CD14-positive monocyte (primary cell): ENCODE measurements around the gene CCRL2. TPM values are rescaled to one million over a fixed set of nuclear protein-coding genes. Genes with fewer than 3 reads are reported as not detected.
A peak's percentile ranks its signal among the peaks of the same experiment; 100 is the strongest.

ENCODE experiments used
- DNase-seq, 3 donors: peaks; one replicate each; pipeline ENCODE4 v3.0.0-alpha.2; 2011 to 2022
- H2AFZ ChIP-seq: 2 replicates; pipeline ENCODE4 v1.6.0; 2012; ENCODE audit warnings: mild to moderate bottlenecking, low read depth, low read length, inconsistent platforms; ENCODE audit not compliant: insufficient read depth, poor library complexity, severe bottlenecking
- H3K27ac ChIP-seq, 2 donors: 1 replicate in 1 of 2; 2 replicates in 1 of 2; pipeline ENCODE4 v1.5.1; 2012 to 2013; ENCODE audit warnings: low read length in 2 of 2, control low read depth in 1 of 2, inconsistent platforms in 1 of 2, low read depth in 1 of 2, mild to moderate bottlenecking in 1 of 2
- H3K27me3 ChIP-seq, 2 donors: one replicate each; pipeline versions ENCODE4 v1.6.0 to v1.6.1; 2011 to 2013; ENCODE audit warnings: low read length in 2 of 2; ENCODE audit not compliant: control insufficient read depth in 2 of 2, insufficient read depth in 2 of 2
- H3K36me3 ChIP-seq, 2 donors: replicated peaks in 1 of 2; 1 replicate in 1 of 2; 2 replicates in 1 of 2; pipeline versions ENCODE4 v1.5.1 to v1.6.1; 2012 to 2013; ENCODE audit warnings: low read length in 2 of 2, control low read depth in 1 of 2, inconsistent platforms in 1 of 2, mild to moderate bottlenecking in 1 of 2; ENCODE audit not compliant: insufficient read depth in 2 of 2, control insufficient read depth in 1 of 2
- H3K4me1 ChIP-seq, 2 donors: 1 replicate in 1 of 2; 2 replicates in 1 of 2; pipeline versions ENCODE4 v1.5.1 to v1.6.1; 2012 to 2013; ENCODE audit warnings: low read length in 2 of 2, control low read depth in 1 of 2, inconsistent platforms in 1 of 2, mild to moderate bottlenecking in 1 of 2, moderate library complexity in 1 of 2; ENCODE audit not compliant: insufficient read depth in 2 of 2, control insufficient read depth in 1 of 2
- H3K4me2 ChIP-seq: replicated peaks from 2 replicates; pipeline ENCODE3; 2012; ENCODE audit warnings: low read length, moderate library complexity, mild to moderate bottlenecking; ENCODE audit not compliant: poor library complexity, severe bottlenecking; ENCODE audit errors: extremely low read depth
- H3K4me3 ChIP-seq, 3 experiments: fragments of 200-600 bp in 1 of 3; sonication (generic) in 1 of 3; replicated peaks in 1 of 3; 1 replicate in 2 of 3; 2 replicates in 1 of 3; pipeline ENCODE4 v1.5.1; 2011 to 2013; ENCODE audit warnings: low read length in 3 of 3, mild to moderate bottlenecking in 3 of 3, control low read depth in 2 of 3, low read depth in 2 of 3, inconsistent platforms in 1 of 3, moderate library complexity in 1 of 3
- H3K79me2 ChIP-seq: 2 replicates; pipeline ENCODE4 v1.6.0; 2012; ENCODE audit warnings: mild to moderate bottlenecking, control low read depth, inconsistent platforms, low read length, moderate library complexity; ENCODE audit not compliant: insufficient read depth
- H3K9ac ChIP-seq: 2 replicates; pipeline ENCODE4 v1.6.0; 2017; ENCODE audit warnings: low read length, mild to moderate bottlenecking; ENCODE audit not compliant: insufficient read depth, poor library complexity, severe bottlenecking
- H3K9me3 ChIP-seq, 2 donors: replicated peaks in 1 of 2; 1 replicate in 1 of 2; 2 replicates in 1 of 2; pipeline versions ENCODE4 v1.5.1 to v1.6.1; 2012 to 2013; ENCODE audit warnings: low read length in 2 of 2, control low read depth in 1 of 2; ENCODE audit not compliant: control insufficient read depth in 1 of 2, insufficient read depth in 1 of 2
- H4K20me1 ChIP-seq: 2 replicates; pipeline ENCODE4 v1.6.0; 2012; ENCODE audit warnings: mild to moderate bottlenecking, low read length, control low read depth, moderate library complexity; ENCODE audit not compliant: insufficient read depth
- H3K27ac Mint-ChIP-seq, 7 donors: one replicate each; pipeline ENCODE4 v1.8.0; 2020; ENCODE audit warnings: mild to moderate bottlenecking in 7 of 7, mixed read lengths in 7 of 7, moderate library complexity in 6 of 7, inconsistent platforms in 2 of 7
- H3K27me3 Mint-ChIP-seq, 3 donors: one replicate each; pipeline ENCODE4 v1.8.0; 2021 to 2022; ENCODE audit warnings: low read depth in 3 of 3, mild to moderate bottlenecking in 3 of 3, mixed read lengths in 3 of 3, moderate library complexity in 3 of 3, inconsistent platforms in 1 of 3
- H3K36me3 Mint-ChIP-seq, 2 donors: one replicate each; pipeline ENCODE4 v1.8.0; 2020; ENCODE audit warnings: mixed read lengths in 2 of 2, inconsistent platforms in 1 of 2, mild to moderate bottlenecking in 1 of 2
- H3K4me1 Mint-ChIP-seq: one replicate; pipeline ENCODE4 v1.8.0; 2020; ENCODE audit warnings: mild to moderate bottlenecking, mixed read lengths
- H3K4me3 Mint-ChIP-seq, 2 donors: one replicate each; pipeline ENCODE4 v1.8.0; 2020; ENCODE audit warnings: mild to moderate bottlenecking in 2 of 2, mixed read lengths in 2 of 2, moderate library complexity in 1 of 2
- H3K9me3 Mint-ChIP-seq, 7 donors: one replicate each; pipeline ENCODE4 v1.8.0; 2020 to 2022; ENCODE audit warnings: mixed read lengths in 7 of 7, mild to moderate bottlenecking in 6 of 7, moderate library complexity in 6 of 7, inconsistent platforms in 2 of 7
- WGBS: methylation state at CpG from one replicate; pipeline ENCODE4 v1.1.5; 2013; ENCODE audit warnings: missing lambda C conversion rate; ENCODE audit not compliant: insufficient coverage; 5-methylcytosine and 5-hydroxymethylcytosine counted together
- intact Hi-C, 2 donors: fragments of 100-400 bp; cut with micrococcal nuclease; formaldehyde crosslinking; loops; one replicate each; pipeline versions ENCODE4 v1.15.0 to v1.15.1; 2023
- polyA plus RNA-seq, 3 donors: library from polyadenylated mRNA; depleted of rRNA in 1 of 3; unstranded in 2 of 3; stranded (reverse) in 1 of 3; fragments of 300-500 nt in 2 of 3; fragments of >200 nt in 1 of 3; fragmentation: Illumina TruSeq in 2 of 3; gene quantifications; 1 replicate in 2 of 3; 2 replicates in 1 of 3; pipeline ENCODE4 v1.2.3, GENCODE V29; 2012 to 2021
- TF ChIP-seq, protein P1 (sequence below): fragments of 200-600 bp; IDR thresholded peaks from one replicate; pipeline ENCODE4 v1.8.0; 2022; ENCODE audit warnings: antibody characterized with exemption, mild to moderate bottlenecking

CCRL2 gene
- polyA plus RNA-seq, 3 donors = 10.2 to 15.3 (median 11.7) TPM

DNA sequence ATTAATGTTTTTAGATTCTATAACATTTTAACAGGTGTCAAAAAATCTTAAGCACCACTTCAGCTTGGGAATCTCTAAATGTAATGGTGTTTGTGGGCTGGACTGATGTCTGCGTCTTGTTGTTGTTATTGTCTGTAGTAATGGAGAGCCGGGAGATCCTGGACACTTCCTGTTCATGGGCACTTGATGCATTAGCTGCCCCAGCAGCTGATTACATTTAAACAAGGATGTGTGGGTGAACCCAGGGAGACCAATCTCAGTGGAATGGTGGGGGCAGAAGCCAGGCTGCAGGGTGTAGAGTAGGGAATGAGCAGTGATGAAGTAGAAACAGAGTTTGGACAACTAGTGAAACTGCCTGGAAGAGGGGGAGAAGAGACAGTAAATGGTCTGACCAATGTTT lies 8.0 kb upstream of the CCRL2 start:
- TF ChIP-seq, protein P1, sequence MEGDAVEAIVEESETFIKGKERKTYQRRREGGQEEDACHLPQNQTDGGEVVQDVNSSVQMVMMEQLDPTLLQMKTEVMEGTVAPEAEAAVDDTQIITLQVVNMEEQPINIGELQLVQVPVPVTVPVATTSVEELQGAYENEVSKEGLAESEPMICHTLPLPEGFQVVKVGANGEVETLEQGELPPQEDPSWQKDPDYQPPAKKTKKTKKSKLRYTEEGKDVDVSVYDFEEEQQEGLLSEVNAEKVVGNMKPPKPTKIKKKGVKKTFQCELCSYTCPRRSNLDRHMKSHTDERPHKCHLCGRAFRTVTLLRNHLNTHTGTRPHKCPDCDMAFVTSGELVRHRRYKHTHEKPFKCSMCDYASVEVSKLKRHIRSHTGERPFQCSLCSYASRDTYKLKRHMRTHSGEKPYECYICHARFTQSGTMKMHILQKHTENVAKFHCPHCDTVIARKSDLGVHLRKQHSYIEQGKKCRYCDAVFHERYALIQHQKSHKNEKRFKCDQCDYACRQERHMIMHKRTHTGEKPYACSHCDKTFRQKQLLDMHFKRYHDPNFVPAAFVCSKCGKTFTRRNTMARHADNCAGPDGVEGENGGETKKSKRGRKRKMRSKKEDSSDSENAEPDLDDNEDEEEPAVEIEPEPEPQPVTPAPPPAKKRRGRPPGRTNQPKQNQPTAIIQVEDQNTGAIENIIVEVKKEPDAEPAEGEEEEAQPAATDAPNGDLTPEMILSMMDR = no peak

DNA sequence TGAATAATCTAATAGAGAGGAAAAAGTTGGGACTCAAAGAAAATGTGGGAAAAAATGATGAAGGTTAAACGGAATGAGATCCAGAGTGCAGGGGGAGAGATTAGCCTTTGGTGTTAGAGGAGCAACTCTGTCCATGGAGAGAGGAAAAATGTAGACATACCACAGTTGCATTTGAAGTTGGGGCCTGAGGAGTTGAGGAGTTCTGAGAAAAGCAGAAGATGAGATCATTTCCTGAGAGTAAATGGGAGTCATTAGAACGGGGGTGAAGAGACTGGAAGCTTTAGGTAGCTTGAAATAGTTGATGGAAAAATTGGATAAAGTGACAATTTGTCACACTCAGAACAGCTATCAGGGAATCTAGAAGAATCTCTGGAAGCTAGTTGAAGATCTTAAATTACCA lies 7.5 kb upstream of the CCRL2 start:
- H3K27ac Mint-ChIP-seq = no peak overlapping the region

More for the DNA sequence above, 8.0 kb upstream of the CCRL2 start:
- Histone ChIP-seq H3K4me2 (peak overlapping the region; percentile 14), H3K4me3 (no peak overlapping the region), H3K4me1 (peaks cover 34 to 44% of the 10 kb centered on the region in 2 donors), H3K27ac (peak overlapping the region in 1 of 2 donors; percentile 38), H3K27me3 (no peaks in the 10 kb centered on the region), H4K20me1 (no peaks in the 10 kb centered on the region), H3K9ac (no peak overlapping the region), H3K79me2 (no peaks in the 10 kb centered on the region), H3K36me3 (no peaks in the 10 kb centered on the region), H3K9me3 (no peaks in the 10 kb centered on the region), H2AFZ (no peak overlapping the region)
- intact Hi-C loops = no loop called here
- no peak for DNase-seq
- WGBS = 74% methylated on average over 2 of the region's 2 CpGs
- Mint-ChIP-seq H3K4me1 (peaks cover 36% of the 10 kb centered on the region), H3K27ac (no peak overlapping the region), H3K9me3 (peaks cover 0 to 2% (median 0%) of the 10 kb centered on the region in 7 donors), H3K27me3 (no peaks in the 10 kb centered on the region), H3K36me3 (peaks cover 3 to 5% of the 10 kb centered on the region in 2 donors), H3K4me3 (no peak overlapping the region)

More for the DNA sequence above, 7.5 kb upstream of the CCRL2 start:
- Histone ChIP-seq H3K4me3 (no peak overlapping the region), H3K27me3 (no peaks in the 10 kb centered on the region), H3K36me3 (no peaks in the 10 kb centered on the region), H3K9me3 (no peaks in the 10 kb centered on the region), H3K4me1 (peaks cover 38 to 44% of the 10 kb centered on the region in 2 donors), H3K79me2 (no peaks in the 10 kb centered on the region), H3K4me2 (peak overlapping the region; percentile 14), H3K27ac (peak overlapping the region in 1 of 2 donors; percentile 38), H2AFZ (no peak overlapping the region), H4K20me1 (no peaks in the 10 kb centered on the region), H3K9ac (no peak overlapping the region)
- H3K4me1 Mint-ChIP-seq = peaks cover 35% of the 10 kb centered on the region
- peaks cover 3 to 5% of the 10 kb centered on the region in 2 donors for H3K36me3 Mint-ChIP-seq
- H3K9me3 Mint-ChIP-seq = peaks cover 0 to 2% (median 0%) of the 10 kb centered on the region in 7 donors
- intact Hi-C loops = no loop called here
- WGBS = 100% methylated on average over 1 of the region's 2 CpGs
- H3K27me3 Mint-ChIP-seq = no peaks in the 10 kb centered on the region
- DNase-seq = peak in 2 of 3 donors; percentile 46 to 70
- H3K4me3 Mint-ChIP-seq = no peak overlapping the region
- TF ChIP-seq, protein P1 = no peak
